OCI-LY7 (cell line): ENCODE measurements around the gene PDZD7.

Source experiments
- CTCF ChIP-seq: fragments of 200-600 bp; sonication (generic); conservative IDR thresholded peaks from 2 replicates; pipeline ENCODE4 v1.5.1; 2014; ENCODE audit warnings: mild to moderate bottlenecking, antibody characterized with exemption, low read length, moderate library complexity, mixed read lengths
- EZH2phosphoT487 ChIP-seq: fragments of 200-600 bp; sonication (generic); IDR thresholded peaks from 2 replicates; pipeline ENCODE4 v1.6.1; 2018; ENCODE audit warnings: low read depth, borderline replicate concordance, mild to moderate bottlenecking, mixed run types, antibody characterized with exemption, low read length, moderate library complexity, mixed read lengths

- no peak for TF ChIP-seq CTCF
- TF ChIP-seq EZH2phosphoT487: no peak
Measured at GRCh38 chr10:100999742-101000126, 31.2 kb downstream of the PDZD7 start, which contains the start of gene LZTS2.
